Breast epithelium (tissue), 4 donors: ENCODE measurements around the gene CCDC92B. TPM values are rescaled to one million over a fixed set of nuclear protein-coding genes. Genes with fewer than 3 reads are reported as not detected.

Experiments
- DNase-seq, 2 donors: peaks; one replicate each; pipeline ENCODE4 v3.0.0-alpha.2; 2019; ENCODE audit warnings: low spot score in 2 of 2
- H3K27ac ChIP-seq, 2 donors: fragments of 200-600 bp; sonication (generic) in 1 of 2; one replicate each; pipeline ENCODE4 v1.5.1; 2016 to 2019; ENCODE audit warnings: mild to moderate bottlenecking in 1 of 2
- H3K27me3 ChIP-seq, 2 donors: fragments of 200-600 bp; sonication (generic) in 1 of 2; one replicate each; pipeline versions ENCODE4 v1.5.1 to v1.6.0; 2017 to 2019; ENCODE audit warnings: control low read depth in 1 of 2, mild to moderate bottlenecking in 1 of 2
- H3K36me3 ChIP-seq: fragments of 200-600 bp; one replicate; pipeline ENCODE4 v1.5.1; 2019
- H3K4me1 ChIP-seq, 2 donors: fragments of 200-600 bp; sonication (generic); one replicate each; pipeline ENCODE4 v1.5.1; 2016 to 2019; ENCODE audit warnings: control low read depth in 1 of 2
- H3K4me3 ChIP-seq, 3 donors: fragments of 200-600 bp; sonication (generic); 1 replicate in 2 of 3; 2 replicates in 1 of 3; pipeline ENCODE4 v1.5.1; 2016 to 2019; ENCODE audit warnings: mild to moderate bottlenecking in 3 of 3, moderate library complexity in 2 of 3
- H3K9me3 ChIP-seq, 2 donors: fragments of 200-600 bp; sonication (generic) in 1 of 2; one replicate each; pipeline ENCODE4 v1.5.1; 2016 to 2019; ENCODE audit warnings: control low read depth in 1 of 2
- POLR2A ChIP-seq: fragments of 450-650 bp; IDR thresholded peaks from one replicate; pipeline ENCODE4 v1.6.1; 2016; ENCODE audit warnings: antibody characterized with exemption, mild to moderate bottlenecking, moderate library complexity
- POLR2AphosphoS5 ChIP-seq, 3 donors: sonication (generic); formaldehyde crosslinking; IDR thresholded peaks; one replicate each; pipeline ENCODE4 v1.6.1; 2017; ENCODE audit warnings: antibody characterized with exemption in 3 of 3
- intact Hi-C: fragments of 100-400 bp; cut with DNase I; formaldehyde crosslinking; loops from one replicate; pipeline ENCODE4 v1.15.1; 2023; ENCODE audit warnings: low total_unique reads
- total RNA-seq, 3 donors: library from RNA; depleted of rRNA; stranded (reverse); fragments of >200 nt; gene quantifications; one replicate each; pipeline ENCODE4 v1.1.0, GENCODE V29; 2016
- TF ChIP-seq, protein P1 (sequence below), 3 donors: fragments of 450-650 bp; IDR thresholded peaks; one replicate each; pipeline ENCODE4 v1.5.1; 2016 to 2017; ENCODE audit warnings: antibody characterized with exemption in 3 of 3, mild to moderate bottlenecking in 3 of 3, moderate library complexity in 3 of 3

Gene CCDC92B
- total RNA-seq, 3 donors from 2014 or later = 0.33 TPM; not detected in 2

DNA sequence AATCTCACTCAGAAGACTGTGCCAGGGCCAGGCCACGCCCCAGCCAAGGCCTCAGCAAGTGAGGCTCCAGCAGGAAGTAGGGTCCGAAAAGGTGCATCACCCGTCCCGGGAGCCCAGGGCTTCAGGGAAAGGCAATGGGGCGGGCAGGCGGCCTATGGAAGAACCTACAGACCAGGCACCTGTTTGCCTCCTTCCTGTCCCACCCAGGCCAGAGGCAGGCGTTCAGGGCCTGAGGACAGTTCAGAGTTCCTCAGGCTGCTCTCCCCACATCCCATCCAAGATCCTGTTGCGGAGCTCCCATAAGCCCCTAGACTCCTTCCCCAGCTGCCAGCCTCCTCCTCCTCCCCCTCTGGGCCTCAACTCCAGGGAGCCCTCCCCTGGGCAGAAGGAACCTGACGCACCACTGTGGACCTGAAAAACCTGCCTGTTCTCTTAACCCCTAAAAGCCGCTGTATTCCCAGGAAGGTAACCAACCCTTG, 40.2 kb downstream of the CCDC92B start:
- Histone ChIP-seq H3K4me3 (peak overlapping the region; percentile 0 to 99 (median 90)), H3K27ac (peak overlapping the region; percentile 91 to 93), H3K4me1 (peaks cover 20 to 34% of the 10 kb centered on the region in 2 donors), H3K36me3 (no peaks in the 10 kb centered on the region), H3K9me3 (no peaks in the 10 kb centered on the region), H3K27me3 (no peaks in the 10 kb centered on the region)
- TF ChIP-seq POLR2A (no peak), POLR2AphosphoS5 (IDR thresholded peaks at IDR 0.05) (no peak)
- TF ChIP-seq, protein P1, sequence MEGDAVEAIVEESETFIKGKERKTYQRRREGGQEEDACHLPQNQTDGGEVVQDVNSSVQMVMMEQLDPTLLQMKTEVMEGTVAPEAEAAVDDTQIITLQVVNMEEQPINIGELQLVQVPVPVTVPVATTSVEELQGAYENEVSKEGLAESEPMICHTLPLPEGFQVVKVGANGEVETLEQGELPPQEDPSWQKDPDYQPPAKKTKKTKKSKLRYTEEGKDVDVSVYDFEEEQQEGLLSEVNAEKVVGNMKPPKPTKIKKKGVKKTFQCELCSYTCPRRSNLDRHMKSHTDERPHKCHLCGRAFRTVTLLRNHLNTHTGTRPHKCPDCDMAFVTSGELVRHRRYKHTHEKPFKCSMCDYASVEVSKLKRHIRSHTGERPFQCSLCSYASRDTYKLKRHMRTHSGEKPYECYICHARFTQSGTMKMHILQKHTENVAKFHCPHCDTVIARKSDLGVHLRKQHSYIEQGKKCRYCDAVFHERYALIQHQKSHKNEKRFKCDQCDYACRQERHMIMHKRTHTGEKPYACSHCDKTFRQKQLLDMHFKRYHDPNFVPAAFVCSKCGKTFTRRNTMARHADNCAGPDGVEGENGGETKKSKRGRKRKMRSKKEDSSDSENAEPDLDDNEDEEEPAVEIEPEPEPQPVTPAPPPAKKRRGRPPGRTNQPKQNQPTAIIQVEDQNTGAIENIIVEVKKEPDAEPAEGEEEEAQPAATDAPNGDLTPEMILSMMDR (IDR thresholded peaks at IDR 0.05) = no peak
- intact Hi-C loops = no loop called here
- DNase-seq = peak; percentile 78 to 83

DNA sequence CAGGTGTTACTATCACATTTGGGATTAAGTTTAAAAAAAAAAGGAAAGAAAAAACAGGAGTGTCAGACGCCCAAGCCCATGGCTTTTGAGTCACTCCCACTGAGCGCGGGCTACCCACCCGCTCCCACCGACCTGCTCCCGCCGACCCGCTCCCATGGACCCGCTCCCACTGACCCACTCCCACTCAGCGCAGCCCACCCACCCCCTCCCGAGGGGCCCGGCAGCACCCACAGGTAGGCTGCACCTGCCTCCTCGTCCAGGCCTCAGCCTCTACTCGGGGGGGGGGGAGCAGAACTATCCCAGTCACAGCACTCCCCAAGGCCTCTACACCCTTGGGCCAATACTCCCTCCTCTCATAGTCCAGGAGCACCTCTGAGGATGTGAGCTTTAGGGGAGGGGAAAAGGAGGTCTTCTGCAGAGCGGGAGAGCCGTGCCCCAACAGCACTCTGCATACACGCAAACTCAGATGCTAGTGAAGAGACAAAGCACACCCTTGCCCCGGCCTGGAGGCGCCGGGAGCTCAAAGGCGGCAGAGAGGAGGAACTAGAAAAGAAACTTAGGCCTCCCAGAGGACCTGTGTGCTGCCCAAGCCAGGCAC, 40.8 kb downstream of the CCDC92B start:
- intact Hi-C loops = no loop called here
- no peak for DNase-seq

DNA sequence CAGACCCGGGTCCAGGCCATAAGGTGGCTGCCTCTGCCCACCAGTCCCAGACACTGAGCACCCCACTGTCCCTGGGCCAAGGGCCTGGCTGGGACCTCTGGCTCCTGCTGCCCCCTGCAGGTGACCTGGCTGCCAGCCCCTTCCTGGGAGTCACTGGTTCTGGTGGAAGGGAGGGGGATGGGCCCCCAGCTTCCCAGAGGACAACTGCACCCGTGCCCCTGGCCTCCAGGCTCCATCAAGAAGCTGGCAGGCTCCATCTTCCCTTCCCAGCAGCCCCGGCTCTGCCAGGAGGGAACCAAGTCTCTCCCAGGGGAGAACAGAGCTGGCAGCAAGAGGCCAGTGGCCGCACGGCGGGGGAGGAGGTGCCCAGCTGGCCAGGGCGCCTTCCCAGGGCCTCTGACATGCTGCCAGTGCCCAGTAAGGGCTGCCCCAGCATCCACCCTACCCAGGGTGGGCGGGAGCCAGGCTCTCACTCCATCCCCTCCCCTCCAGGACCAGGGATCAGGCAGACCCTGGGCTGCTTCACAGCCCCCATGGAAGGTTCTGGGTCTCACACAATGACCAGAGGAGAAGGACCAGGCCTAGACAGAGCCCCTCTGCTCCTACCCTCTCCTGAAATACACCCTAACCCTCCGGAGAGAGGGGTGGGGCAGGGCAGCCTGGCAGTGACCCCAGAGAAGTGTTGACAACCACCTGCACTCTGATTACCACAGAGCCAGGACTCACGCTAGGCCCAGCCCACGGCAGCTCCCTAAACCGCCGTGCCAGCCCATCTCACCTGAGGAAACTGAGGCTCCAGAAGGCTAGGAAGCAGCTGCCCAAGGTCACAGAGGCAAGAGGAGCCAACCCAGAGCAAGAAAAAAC, 41.5 kb downstream of the CCDC92B start:
- intact Hi-C loops = no loop called here

More for the DNA sequence above, 40.8 kb downstream of the CCDC92B start:
- H3K36me3 ChIP-seq = no peaks in the 10 kb centered on the region
- H3K9me3 ChIP-seq = no peaks in the 10 kb centered on the region
- H3K27me3 ChIP-seq = no peaks in the 10 kb centered on the region
- TF ChIP-seq POLR2AphosphoS5 (IDR thresholded peaks at IDR 0.05) = no peak
- TF ChIP-seq POLR2A = no peak
- peak overlapping the region; percentile 0 to 99 (median 90) for H3K4me3 ChIP-seq
- peaks cover 20 to 34% of the 10 kb centered on the region in 2 donors for H3K4me1 ChIP-seq
- H3K27ac ChIP-seq = peak overlapping the region; percentile 91 to 93

DNA sequence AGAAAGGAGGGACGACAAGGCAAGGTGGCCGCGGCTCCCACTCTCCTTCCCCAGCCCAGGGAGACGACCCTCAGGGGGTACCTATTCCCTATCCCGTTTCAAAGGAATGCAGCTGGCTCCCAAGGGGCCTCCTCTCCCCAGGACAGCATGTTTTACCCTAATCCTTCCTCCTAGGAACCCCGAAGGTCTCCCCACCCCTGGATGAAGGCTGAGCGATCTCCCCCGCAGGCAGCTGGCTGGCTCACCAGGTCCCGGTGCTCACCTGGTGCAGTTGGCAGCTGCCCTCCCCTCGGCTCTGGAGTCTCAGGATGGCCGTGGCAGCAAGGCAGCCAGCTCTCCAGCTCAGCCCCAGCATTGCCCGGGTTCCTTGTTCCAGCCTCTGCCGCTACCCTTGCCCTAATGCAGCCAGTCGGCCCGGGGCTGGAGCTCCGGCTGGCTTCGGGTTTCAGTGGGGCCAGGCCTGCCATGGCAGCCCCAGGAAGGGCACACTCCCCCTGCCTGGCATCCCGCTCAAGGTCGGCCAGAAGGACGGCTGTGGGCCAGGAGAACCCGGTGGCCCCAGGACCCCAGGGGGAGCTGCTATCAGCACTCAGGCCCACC, 42.4 kb downstream of the CCDC92B start:
- intact Hi-C loops = no loop called here
- peak overlapping the region; percentile 91 to 93 for H3K27ac ChIP-seq

More for the DNA sequence above, 41.5 kb downstream of the CCDC92B start:
- TF ChIP-seq, protein P1 (IDR thresholded peaks at IDR 0.05) = peak in 2 of 3 donors; percentile 21 to 33
- no peak for TF ChIP-seq POLR2AphosphoS5 (IDR thresholded peaks at IDR 0.05)
- Histone ChIP-seq H3K4me1 (peaks cover 20 to 34% of the 10 kb centered on the region in 2 donors), H3K27me3 (no peaks in the 10 kb centered on the region), H3K4me3 (peak overlapping the region in 2 of 3 donors; percentile 90 to 99), H3K27ac (peak overlapping the region; percentile 91 to 93), H3K36me3 (no peaks in the 10 kb centered on the region), H3K9me3 (no peaks in the 10 kb centered on the region)
- DNase-seq = no peak

DNA sequence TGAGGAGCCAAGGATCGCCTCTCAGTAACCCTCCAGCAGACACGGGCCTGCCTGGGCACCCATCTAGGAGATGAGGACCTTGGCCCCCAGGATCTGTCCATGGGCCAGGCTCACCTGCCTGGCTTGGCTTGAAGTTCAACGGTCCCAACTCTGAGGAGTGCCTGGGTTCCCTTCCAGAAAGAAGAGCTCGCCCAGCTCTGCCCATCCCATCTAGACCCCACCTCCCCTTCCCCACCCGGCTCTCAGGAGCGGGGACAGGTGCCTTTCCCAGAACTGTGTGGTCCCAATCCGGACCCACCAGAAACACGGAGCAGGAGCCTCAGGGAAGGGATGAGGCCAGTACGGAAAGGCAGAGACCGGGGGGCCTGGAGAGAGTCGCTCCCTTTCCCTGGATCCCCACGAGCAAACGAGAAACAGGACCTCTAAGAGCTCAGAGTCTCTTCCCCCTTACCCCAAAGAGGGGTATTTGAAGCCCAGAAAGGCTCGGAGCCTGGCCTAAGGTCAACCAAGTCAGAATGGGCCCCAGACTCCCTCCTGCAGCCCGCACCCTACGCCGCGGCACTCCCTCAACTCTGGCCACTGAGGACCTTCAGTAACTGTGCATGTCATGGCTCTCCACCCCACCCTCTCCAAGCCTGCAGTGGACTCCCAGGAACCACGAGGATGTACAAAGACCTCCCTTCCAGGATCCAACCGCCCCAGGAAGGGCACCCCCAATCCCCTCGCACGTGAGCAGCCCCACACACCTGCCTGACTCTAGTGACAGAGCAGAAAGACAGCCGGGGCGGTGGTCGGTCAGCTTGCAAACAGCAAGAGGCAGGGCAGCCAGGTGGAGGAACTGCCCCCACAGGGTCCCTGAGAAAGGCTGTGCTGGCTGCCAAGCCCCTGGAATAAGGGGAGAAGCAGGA, 43.3 kb downstream of the CCDC92B start:
- H3K4me3 ChIP-seq = no peak overlapping the region
- peaks cover 4% of the 10 kb centered on the region for H3K36me3 ChIP-seq
- DNase-seq = no peak
- H3K9me3 ChIP-seq = no peaks in the 10 kb centered on the region
- H3K27me3 ChIP-seq = no peaks in the 10 kb centered on the region
- intact Hi-C loops = no loop called here
- no peak for TF ChIP-seq POLR2AphosphoS5 (IDR thresholded peaks at IDR 0.05)
- TF ChIP-seq, protein P1 (IDR thresholded peaks at IDR 0.05) = no peak
- TF ChIP-seq POLR2A = no peak
- peak overlapping the region; percentile 91 to 93 for H3K27ac ChIP-seq
- peaks cover 14 to 34% of the 10 kb centered on the region in 2 donors for H3K4me1 ChIP-seq

More for the DNA sequence above, 42.4 kb downstream of the CCDC92B start:
- Histone ChIP-seq H3K36me3 (no peaks in the 10 kb centered on the region), H3K27me3 (no peaks in the 10 kb centered on the region), H3K4me3 (peak overlapping the region in 1 of 3 donors; percentile 99), H3K4me1 (peaks cover 14 to 34% of the 10 kb centered on the region in 2 donors), H3K9me3 (no peaks in the 10 kb centered on the region)
- no peak for TF ChIP-seq POLR2A
- DNase-seq = no peak
